Sigmoid colon (tissue), 4 donors: ENCODE data around the gene DUT.

Source experiments
- POLR2A ChIP-seq, 2 donors: fragments of 450-650 bp; IDR thresholded peaks; one replicate each; pipeline ENCODE4 v1.6.1; 2016; ENCODE audit warnings: antibody characterized with exemption in 2 of 2, mild to moderate bottlenecking in 2 of 2, moderate library complexity in 2 of 2
- POLR2AphosphoS5 ChIP-seq, 4 donors: sonication (generic); formaldehyde crosslinking; IDR thresholded peaks; one replicate each; pipeline ENCODE4 v1.6.1; 2017; ENCODE audit warnings: antibody characterized with exemption in 4 of 4
- TF ChIP-seq, protein P1 (sequence below), 4 experiments: fragments of 450-650 bp in 3 of 4; fragments of 200-600 bp in 1 of 4; IDR thresholded peaks; one replicate each; pipeline ENCODE4 v1.5.1; 2016 to 2019; ENCODE audit warnings: antibody characterized with exemption in 4 of 4, mild to moderate bottlenecking in 3 of 4, moderate library complexity in 2 of 4

DNA sequence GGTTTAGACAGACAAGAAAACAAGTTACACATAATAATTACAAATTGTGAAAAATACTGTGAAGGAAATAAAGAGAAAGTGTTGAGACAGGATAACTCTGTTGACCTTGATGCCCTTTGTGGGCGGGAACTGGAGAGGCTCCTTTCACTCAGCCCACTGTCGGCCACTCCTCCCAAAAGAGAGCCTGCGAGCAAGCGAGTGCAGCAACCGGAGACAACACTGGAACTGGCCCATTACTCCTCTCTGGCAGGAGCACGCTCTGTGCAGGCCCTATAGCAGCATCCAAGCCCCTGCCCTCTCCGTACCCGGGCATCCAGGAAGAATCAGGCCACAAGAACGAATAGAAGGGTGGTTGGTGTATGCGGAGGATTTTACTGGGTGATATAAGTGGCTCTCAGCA is 16.2 kb upstream of the DUT start:
- TF ChIP-seq, protein P1, sequence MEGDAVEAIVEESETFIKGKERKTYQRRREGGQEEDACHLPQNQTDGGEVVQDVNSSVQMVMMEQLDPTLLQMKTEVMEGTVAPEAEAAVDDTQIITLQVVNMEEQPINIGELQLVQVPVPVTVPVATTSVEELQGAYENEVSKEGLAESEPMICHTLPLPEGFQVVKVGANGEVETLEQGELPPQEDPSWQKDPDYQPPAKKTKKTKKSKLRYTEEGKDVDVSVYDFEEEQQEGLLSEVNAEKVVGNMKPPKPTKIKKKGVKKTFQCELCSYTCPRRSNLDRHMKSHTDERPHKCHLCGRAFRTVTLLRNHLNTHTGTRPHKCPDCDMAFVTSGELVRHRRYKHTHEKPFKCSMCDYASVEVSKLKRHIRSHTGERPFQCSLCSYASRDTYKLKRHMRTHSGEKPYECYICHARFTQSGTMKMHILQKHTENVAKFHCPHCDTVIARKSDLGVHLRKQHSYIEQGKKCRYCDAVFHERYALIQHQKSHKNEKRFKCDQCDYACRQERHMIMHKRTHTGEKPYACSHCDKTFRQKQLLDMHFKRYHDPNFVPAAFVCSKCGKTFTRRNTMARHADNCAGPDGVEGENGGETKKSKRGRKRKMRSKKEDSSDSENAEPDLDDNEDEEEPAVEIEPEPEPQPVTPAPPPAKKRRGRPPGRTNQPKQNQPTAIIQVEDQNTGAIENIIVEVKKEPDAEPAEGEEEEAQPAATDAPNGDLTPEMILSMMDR (IDR thresholded peaks at IDR 0.05): no peak
- TF ChIP-seq POLR2AphosphoS5 (IDR thresholded peaks at IDR 0.05) (no peak), POLR2A (IDR thresholded peaks at IDR 0.05) (no peak)
